Activated CD8-positive, alpha-beta memory T cell treated with anti-CD3 and anti-CD28 coated beads for 1 hour (primary cell): Measurements from ENCODE around the gene FOSB.

ENCODE experiments used
- DNase-seq, 2 donors: peaks; one replicate each; pipeline ENCODE4 v3.0.0-alpha.2; 2020; ENCODE audit warnings: low read depth in 1 of 2; ENCODE audit errors: extremely low read depth in 1 of 2

The FOSB gene

DNA sequence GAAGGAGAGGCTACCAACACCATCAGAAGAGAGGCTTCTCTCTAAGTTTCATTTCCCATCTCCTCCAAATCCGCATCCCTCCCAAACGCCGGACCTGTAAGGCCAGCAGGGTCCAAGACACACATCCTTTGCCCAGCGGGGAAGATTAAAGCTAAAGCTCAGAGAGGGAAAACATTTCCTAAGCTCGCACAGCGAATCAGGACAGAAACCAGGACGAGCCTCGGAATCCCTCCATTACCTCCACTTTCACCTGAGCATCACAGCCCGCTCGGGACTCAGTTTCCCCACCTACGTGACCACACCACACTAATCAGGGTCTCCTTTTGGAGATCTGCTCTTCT is 711 bp upstream of the FOSB start:
- DNase-seq: no peak

DNA sequence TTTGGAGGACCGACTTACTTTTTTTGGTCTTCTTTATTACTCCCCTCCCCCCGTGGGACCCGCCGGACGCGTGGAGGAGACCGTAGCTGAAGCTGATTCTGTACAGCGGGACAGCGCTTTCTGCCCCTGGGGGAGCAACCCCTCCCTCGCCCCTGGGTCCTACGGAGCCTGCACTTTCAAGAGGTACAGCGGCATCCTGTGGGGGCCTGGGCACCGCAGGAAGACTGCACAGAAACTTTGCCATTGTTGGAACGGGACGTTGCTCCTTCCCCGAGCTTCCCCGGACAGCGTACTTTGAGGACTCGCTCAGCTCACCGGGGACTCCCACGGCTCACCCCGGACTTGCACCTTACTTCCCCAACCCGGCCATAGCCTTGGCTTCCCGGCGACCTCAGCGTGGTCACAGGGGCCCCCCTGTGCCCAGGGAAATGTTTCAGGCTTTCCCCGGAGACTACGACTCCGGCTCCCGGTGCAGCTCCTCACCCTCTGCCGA is 409 bp downstream of the FOSB start:
- no peak for DNase-seq

DNA sequence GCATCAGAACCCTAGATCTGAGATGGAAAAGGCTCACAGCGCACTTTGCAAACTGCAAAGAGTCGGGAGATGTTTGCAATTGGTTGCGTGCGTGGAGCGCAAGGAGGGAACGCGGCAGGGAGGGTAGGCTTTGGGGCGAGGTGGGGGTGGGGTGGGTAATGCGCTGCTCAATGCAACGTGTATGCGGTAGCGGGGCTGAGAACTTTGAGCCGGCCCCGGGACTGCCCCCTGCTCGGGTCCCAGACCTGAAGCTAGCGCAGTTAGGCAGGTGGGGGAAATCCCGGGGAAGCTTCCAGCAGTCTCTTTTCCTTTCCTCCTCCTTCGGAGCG is 971 bp downstream of the FOSB start:
- no peak for DNase-seq

DNA sequence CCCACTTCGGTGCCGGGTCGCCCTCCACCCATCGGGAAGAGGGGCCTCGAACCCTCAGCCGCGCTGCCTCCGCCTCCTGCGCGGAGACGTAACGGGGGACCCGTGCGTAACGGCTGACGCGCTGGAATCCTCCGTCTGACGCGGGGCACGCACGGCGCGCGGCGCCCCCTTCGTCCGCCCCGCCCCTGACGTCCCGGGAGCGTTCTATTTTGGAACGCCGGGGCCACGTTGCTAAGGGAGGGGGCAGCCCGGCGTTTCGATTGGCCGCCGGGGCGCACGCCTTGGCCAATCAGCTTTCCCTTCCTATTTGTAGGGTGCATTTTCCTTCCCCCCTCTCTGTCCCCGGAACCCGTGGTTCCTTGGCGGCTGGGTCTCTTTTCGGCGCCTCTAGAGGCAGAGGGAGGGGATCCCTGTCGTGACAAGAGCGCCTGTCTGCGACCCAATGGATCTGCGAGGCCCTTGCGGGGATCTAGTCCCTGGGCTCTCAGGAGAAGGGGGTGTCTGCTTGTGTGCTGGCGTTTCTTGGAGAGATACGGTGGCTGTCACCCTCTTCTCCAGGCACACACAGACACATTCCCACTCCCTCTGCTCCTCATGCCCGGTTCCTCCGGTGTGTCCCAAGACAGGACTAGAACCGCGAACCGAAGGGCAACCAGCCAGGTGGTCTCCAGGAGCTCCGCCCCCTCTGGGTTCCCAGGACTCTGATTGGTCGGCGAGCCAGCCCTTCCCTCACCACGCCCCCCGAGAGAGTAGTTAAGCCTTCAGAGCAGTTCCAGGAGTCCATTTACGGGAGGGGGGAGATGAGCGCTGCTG is 1.5 kb downstream of the FOSB start:
- peak; percentile 53 to 87 for DNase-seq

DNA sequence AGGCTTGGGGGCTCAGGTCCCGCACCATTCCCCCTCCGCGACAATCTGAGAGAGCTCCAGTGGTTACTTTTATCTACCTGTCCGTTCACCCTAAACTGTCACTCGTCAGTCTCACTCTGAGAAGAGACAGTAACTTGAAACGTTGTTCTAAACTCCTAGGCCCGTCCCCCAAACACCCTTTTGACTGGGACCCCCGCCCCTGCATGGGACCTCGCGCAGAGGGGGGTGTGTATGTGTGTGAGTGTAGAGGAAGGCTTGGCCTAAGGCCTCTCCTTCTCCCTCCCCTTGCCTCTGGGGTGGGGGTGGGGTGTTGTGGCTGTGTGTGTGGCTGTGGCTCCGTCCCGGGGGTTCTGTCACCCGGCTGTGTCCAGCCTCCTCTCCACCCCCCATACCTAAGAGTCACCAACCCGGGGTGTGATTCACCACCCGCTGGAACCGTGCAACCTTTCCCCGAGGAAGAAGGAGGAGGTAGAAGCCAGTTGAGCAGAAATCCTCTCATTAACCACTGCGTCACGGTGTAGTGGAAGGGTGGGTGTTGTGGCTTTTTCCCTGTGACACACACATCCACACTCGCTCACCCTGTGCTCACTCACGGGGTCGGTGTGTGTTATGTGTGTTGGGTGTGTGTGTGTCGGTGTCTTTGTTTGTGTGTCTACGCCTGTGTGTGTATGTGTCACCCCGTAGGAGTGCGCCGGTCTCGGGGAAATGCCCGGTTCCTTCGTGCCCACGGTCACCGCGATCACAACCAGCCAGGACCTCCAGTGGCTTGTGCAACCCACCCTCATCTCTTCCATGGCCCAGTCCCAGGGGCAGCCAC is 2.4 kb downstream of the FOSB start:
- no peak for DNase-seq

DNA sequence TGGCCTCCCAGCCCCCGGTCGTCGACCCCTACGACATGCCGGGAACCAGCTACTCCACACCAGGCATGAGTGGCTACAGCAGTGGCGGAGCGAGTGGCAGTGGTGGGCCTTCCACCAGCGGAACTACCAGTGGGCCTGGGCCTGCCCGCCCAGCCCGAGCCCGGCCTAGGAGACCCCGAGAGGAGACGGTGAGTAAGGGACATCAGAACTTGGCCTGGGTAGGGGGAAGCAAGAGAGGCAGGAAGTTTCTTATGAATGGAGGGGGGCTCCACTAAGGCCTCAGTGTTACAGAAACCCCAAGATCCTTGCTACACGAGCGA is 2.9 kb downstream of the FOSB start:
- no peak for DNase-seq

DNA sequence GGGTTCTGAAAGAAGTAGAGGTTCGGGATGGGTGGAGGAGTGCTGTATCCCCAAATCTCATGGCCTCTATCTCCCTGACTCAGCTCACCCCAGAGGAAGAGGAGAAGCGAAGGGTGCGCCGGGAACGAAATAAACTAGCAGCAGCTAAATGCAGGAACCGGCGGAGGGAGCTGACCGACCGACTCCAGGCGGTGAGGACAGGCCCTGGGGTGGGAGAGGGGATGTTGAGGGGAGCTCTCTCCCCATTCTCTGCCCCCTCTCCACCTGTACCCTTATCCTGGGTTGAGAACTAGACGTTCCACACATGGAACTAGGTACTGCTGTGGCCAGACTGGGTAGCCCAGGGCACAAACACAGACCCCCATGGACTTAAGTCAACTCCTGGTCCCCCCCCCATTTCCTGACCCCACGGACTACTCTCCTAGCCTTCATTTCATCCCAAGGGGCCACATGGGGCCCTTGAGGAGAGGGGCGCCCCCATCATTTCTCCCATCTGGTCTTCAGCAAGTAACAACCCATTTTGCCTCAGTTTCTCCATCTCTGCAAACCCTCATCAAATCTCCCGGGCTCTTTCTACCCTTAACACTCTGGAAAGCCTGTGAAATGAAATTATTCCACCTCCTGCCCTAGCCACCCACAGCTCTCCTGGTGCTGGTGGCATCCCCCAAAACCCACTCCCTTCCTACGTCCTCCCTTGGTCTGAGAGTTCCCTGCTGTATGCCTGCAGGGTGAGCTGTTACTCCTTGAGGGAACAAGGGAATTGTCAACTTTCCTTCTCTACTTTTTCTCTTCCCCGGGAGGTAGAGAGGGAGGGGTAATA is 3.5 kb downstream of the FOSB start:
- DNase-seq: no peak

DNA sequence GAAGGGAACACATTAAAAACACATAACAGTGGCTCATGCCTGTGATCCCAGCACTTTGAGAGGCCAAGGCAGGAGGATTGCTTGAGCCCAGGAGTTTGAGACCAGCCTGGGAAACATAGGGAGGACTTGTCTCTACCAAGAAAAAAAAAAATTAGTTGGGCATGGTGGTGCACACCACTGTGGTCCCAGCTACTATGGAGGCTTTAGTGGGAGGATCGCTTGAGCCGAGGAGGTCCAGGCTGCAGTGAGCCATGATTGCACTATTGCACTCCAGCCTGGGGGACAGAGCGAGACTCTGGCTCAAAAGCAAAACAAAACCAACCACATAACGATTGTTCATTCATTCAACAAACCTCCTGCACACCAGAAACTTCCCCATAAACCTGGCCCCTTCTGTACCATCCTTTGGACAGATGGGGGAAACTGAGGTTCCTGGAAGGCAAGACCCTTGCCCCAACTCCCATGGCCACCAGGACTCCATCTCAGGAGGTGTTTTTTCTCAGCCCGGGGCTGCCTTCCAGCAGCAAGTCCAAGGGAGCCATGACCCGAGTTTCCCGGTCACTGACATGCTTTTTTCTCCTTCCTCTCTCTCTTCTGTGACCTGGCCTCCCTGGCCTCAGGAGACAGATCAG is 4.3 kb downstream of the FOSB start:
- DNase-seq: no peak

DNA sequence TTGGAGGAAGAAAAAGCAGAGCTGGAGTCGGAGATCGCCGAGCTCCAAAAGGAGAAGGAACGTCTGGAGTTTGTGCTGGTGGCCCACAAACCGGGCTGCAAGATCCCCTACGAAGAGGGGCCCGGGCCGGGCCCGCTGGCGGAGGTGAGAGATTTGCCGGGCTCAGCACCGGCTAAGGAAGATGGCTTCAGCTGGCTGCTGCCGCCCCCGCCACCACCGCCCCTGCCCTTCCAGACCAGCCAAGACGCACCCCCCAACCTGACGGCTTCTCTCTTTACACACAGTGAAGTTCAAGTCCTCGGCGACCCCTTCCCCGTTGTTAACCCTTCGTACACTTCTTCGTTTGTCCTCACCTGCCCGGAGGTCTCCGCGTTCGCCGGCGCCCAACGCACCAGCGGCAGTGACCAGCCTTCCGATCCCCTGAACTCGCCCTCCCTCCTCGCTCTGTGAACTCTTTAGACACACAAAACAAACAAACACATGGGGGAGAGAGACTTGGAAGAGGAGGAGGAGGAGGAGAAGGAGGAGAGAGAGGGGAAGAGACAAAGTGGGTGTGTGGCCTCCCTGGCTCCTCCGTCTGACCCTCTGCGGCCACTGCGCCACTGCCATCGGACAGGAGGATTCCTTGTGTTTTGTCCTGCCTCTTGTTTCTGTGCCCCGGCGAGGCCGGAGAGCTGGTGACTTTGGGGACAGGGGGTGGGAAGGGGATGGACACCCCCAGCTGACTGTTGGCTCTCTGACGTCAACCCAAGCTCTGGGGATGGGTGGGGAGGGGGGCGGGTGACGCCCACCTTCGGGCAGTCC is 5.0 kb downstream of the FOSB start:
- DNase-seq: no peak

DNA sequence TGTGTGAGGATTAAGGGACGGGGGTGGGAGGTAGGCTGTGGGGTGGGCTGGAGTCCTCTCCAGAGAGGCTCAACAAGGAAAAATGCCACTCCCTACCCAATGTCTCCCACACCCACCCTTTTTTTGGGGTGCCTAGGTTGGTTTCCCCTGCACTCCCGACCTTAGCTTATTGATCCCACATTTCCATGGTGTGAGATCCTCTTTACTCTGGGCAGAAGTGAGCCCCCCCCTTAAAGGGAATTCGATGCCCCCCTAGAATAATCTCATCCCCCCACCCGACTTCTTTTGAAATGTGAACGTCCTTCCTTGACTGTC is 5.5 kb downstream of the FOSB start:
- DNase-seq: no peak

DNA sequence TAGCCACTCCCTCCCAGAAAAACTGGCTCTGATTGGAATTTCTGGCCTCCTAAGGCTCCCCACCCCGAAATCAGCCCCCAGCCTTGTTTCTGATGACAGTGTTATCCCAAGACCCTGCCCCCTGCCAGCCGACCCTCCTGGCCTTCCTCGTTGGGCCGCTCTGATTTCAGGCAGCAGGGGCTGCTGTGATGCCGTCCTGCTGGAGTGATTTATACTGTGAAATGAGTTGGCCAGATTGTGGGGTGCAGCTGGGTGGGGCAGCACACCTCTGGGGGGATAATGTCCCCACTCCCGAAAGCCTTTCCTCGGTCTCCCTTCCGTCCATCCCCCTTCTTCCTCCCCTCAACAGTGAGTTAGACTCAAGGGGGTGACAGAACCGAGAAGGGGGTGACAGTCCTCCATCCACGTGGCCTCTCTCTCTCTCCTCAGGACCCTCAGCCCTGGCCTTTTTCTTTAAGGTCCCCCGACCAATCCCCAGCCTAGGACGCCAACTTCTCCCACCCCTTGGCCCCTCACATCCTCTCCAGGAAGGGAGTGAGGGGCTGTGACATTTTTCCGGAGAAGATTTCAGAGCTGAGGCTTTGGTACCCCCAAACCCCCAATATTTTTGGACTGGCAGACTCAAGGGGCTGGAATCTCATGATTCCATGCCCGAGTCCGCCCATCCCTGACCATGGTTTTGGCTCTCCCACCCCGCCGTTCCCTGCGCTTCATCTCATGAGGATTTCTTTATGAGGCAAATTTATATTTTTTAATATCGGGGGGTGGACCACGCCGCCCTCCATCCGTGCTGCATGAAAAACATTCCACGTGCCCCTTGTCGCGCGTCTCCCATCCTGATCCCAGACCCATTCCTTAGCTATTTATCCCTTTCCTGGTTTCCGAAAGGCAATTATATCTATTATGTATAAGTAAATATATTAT is 6.1 kb downstream of the FOSB start:
- no peak for DNase-seq

DNA sequence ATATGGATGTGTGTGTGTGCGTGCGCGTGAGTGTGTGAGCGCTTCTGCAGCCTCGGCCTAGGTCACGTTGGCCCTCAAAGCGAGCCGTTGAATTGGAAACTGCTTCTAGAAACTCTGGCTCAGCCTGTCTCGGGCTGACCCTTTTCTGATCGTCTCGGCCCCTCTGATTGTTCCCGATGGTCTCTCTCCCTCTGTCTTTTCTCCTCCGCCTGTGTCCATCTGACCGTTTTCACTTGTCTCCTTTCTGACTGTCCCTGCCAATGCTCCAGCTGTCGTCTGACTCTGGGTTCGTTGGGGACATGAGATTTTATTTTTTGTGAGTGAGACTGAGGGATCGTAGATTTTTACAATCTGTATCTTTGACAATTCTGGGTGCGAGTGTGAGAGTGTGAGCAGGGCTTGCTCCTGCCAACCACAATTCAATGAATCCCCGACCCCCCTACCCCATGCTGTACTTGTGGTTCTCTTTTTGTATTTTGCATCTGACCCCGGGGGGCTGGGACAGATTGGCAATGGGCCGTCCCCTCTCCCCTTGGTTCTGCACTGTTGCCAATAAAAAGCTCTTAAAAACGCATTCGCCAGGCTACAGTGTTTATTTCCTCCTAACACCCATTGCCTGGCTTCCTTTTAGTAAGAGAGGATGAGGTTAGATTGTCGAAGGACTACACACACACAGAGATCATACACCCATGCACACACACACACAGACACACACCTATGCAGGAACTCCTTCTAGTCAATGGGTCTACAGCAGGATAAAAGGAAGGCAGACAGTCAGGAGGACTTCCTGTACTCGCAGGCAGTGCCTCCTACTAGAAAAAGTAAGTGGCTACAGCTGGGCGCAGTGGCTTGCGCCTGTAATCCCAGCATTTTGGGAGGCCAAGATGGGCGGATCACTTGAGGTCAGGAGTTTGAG is 7.1 kb downstream of the FOSB start:
- no peak for DNase-seq

DNA sequence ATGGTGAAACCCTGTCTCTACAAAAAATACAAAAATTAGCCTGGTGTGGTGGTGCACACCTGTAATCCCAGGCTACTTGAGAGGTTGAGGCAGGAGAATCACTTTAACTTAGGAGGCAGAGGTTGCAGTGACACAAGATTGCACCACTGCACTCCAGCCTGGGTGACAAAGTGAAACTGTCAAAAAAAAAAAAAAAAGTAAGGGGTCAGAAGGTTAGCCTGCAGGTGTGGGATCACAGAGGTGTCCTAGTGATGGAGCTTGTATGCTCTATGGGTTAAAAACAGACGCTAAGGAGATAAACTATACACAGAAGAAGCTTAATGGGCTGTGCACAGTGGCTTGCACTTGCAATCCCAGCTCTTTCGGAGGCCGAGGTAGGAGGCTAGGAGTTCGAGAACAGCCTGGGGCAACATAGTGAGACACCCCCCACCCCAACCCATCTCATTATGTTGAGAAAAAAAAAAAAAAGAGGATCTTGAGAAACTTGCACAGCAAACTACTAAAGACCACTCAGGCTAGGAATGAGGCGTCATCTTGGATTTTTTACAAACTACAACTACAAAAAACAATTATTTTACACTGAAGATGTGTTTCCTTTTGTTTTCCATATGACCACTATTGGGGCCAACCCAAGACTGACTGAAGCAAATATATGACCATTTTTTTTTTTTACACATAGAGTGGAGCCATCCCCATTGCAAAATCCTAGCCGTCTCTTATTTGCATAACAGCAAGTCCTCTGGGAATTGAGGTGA is 7.9 kb downstream of the FOSB start:
- DNase-seq: no peak

DNA sequence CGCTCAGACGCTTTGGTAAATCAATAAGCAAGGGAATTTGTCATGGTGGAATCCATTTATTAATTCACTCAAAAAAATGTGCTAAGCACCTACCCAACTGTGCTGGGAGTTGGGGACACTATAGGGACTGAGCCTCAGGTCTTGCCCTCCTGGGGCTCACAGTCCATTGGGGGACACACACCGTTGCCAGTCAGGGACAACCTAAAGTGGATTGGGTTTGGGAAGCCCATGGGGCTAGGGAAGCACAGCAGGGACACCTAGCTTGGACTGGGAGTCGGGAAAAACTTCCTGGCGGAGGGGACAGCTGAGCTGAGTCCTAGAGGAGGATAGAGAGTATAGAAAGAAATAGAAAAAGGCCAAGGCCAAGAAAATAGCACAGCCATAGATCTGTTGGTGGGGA is 8.5 kb downstream of the FOSB start:
- no peak for DNase-seq

DNA sequence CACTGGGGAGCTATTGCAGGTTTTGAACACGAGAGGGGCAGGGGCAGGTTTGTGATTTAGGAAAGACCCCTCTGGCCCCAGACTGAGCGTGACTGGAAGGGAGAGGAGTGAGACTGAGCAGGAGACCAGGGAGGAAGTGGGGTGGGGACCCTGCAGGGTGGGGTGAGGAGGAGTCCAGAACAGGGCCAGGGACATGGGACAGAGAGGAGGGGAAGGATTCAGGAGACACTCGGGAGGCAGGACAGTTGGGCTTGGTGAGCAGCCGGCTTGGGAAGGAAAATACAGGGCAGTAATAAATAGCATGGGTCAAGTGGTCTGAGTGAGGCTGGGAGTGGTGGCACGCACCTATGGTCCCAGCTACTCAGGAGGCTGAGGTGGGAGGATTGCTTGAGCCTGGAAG is 9.4 kb downstream of the FOSB start:
- no peak for DNase-seq

DNA sequence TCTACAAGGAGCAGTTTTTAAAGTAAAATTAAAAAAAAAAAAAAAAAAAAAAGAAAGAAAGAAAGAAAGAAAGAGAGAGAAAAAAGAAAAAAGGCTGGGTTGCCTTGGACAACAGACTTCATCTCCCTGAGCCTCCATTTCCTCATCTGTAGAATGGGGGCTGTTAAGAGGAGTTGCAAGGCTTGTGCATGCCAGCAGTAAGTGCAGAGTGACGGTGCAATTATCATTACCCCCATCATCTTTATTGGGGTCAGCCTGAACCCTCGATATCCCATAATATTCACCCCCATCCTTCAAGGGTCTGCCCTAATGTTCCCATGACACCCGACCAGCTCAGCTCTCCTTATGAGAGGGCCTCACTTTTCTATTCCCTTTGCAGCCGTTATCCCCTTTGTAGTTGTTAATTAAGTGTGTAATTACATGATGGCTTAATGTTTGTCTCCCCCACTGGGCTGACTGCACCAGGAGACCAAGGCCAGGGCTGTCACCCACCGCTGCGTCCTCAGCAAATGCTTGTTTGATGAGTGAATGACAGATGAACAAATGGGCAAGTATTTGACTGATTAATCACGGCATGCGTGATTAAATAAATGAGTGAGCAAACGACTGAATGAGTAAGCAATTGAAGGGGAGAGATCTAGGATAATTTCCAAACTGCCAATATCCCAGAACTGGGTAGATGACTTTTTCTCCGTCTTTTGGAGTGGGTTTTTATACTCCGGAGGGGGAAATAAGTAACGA is 10.1 kb downstream of the FOSB start:
- no peak for DNase-seq
